DOHH2 (cell line): ENCODE measurements around the gene RGS3.

ENCODE experiments used
- H3F3A ChIP-seq: fragments of 200-600 bp; sonication (generic), shearing (Covaris generic); 2 replicates; pipeline ENCODE4 v1.6.0; 2016; ENCODE audit warnings: antibody characterized with exemption, mild to moderate bottlenecking; ENCODE audit not compliant: control insufficient read depth, insufficient read depth
- H3K27ac ChIP-seq: fragments of 200-600 bp; sonication (generic); 2 replicates; pipeline ENCODE4 v1.5.1; 2014; ENCODE audit warnings: low read depth, mild to moderate bottlenecking, low read length, moderate library complexity
- H3K27me3 ChIP-seq: fragments of 200-600 bp; sonication (generic); 2 replicates; pipeline ENCODE4 v1.6.1; 2014; ENCODE audit warnings: mild to moderate bottlenecking, low read length, mixed read lengths; ENCODE audit not compliant: control insufficient read depth
- H3K36me3 ChIP-seq: fragments of 200-600 bp; sonication (generic); 2 replicates; pipeline ENCODE4 v1.6.1; 2014; ENCODE audit warnings: mild to moderate bottlenecking, low read length, moderate library complexity, mixed read lengths; ENCODE audit not compliant: control insufficient read depth
- H3K4me1 ChIP-seq: fragments of 200-600 bp; sonication (generic); 2 replicates; pipeline ENCODE4 v1.6.1; 2014; ENCODE audit warnings: mild to moderate bottlenecking, low read length, mixed read lengths; ENCODE audit not compliant: control insufficient read depth
- H3K4me2 ChIP-seq: fragments of 200-600 bp; sonication (generic); 2 replicates; pipeline ENCODE4 v1.6.0; 2014; ENCODE audit warnings: mild to moderate bottlenecking, low read length, moderate library complexity
- H3K4me3 ChIP-seq: fragments of 200-600 bp; sonication (generic); 2 replicates; pipeline ENCODE4 v1.5.1; 2014; ENCODE audit warnings: mild to moderate bottlenecking, low read length, mixed read lengths
- H3K79me2 ChIP-seq: fragments of 200-600 bp; sonication (generic); 2 replicates; pipeline ENCODE4 v1.6.1; 2014; ENCODE audit warnings: mild to moderate bottlenecking, low read length, mixed read lengths; ENCODE audit not compliant: control insufficient read depth
- H3K9me2 ChIP-seq: fragments of 200-600 bp; sonication (generic); replicated peaks from 2 replicates; pipeline ENCODE4 v1.6.1; 2014; ENCODE audit warnings: mild to moderate bottlenecking, low read length, mixed read lengths; ENCODE audit not compliant: control insufficient read depth
- H3K9me3 ChIP-seq: fragments of 200-600 bp; sonication (generic); 2 replicates; pipeline ENCODE4 v1.6.1; 2014; ENCODE audit warnings: antibody characterized with exemption, low read length, mixed read lengths; ENCODE audit not compliant: control insufficient read depth, insufficient read depth
- H4K20me1 ChIP-seq: fragments of 200-600 bp; sonication (generic); 2 replicates; pipeline ENCODE4 v1.6.0; 2014; ENCODE audit warnings: low read depth, mild to moderate bottlenecking, antibody characterized with exemption, low read length, moderate library complexity; ENCODE audit not compliant: control insufficient read depth, insufficient read depth
- EZH2phosphoT487 ChIP-seq: fragments of 200-600 bp; sonication (generic); IDR thresholded peaks from 2 replicates; pipeline ENCODE4 v1.6.1; 2017; ENCODE audit warnings: borderline replicate concordance, mild to moderate bottlenecking, antibody characterized with exemption, low read length, moderate library complexity, mixed read lengths
- TF ChIP-seq, protein P1 (sequence below): fragments of 200-600 bp; sonication (generic); IDR thresholded peaks from one replicate; pipeline ENCODE4 v1.5.1; 2014; ENCODE audit warnings: antibody characterized with exemption, mild to moderate bottlenecking, low read depth, low read length; ENCODE audit not compliant: poor library complexity, severe bottlenecking

The RGS3 gene

DNA sequence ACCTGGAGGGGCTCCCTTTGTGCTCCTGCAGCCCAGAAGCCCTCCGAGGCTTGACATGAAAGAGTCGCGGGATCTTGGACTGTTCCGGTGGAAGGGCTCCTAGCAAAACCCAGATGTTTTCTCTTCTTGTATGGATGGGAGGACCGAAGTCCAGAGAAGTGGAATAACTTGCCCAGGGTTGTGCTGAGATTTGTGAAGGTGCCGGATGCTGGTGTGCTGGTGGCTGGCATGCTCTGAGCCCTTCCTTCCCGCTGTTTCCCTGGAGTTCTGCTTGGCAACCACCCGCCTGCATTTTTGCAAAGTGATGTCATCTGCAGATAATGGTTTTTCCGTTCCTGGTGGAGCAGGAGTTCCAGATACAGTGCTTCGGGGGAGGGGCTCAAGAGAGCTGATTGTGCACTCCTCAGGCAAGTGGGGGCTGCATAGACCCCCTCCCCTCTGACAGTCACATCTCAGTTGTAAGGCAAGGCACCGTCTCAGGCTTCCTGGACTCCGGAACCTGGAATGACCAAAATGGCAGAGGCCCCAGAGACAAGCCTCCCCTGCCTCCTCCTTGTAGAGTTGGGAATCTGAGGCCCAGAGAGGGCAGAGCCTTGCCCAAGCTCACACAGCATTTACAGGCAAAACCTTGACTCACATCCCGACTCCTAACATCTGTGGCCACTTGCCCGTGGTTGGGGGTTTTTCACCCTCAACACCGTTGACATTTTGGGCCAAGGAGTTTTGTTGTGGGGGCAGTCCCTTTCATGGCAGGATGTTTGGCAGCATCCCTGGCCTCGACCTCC is 157.0 kb downstream of the RGS3 start:
- no peaks in the 10 kb centered on the region for H4K20me1 ChIP-seq
- H3K4me2 ChIP-seq, result no peak overlapping the region
- TF ChIP-seq EZH2phosphoT487, result no peak
- TF ChIP-seq, protein P1, sequence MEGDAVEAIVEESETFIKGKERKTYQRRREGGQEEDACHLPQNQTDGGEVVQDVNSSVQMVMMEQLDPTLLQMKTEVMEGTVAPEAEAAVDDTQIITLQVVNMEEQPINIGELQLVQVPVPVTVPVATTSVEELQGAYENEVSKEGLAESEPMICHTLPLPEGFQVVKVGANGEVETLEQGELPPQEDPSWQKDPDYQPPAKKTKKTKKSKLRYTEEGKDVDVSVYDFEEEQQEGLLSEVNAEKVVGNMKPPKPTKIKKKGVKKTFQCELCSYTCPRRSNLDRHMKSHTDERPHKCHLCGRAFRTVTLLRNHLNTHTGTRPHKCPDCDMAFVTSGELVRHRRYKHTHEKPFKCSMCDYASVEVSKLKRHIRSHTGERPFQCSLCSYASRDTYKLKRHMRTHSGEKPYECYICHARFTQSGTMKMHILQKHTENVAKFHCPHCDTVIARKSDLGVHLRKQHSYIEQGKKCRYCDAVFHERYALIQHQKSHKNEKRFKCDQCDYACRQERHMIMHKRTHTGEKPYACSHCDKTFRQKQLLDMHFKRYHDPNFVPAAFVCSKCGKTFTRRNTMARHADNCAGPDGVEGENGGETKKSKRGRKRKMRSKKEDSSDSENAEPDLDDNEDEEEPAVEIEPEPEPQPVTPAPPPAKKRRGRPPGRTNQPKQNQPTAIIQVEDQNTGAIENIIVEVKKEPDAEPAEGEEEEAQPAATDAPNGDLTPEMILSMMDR, result no peak
- H3K36me3 ChIP-seq, result no peaks in the 10 kb centered on the region
- no peaks in the 10 kb centered on the region for H3F3A ChIP-seq
- peaks cover 21% of the 10 kb centered on the region for H3K4me1 ChIP-seq
- no peaks in the 10 kb centered on the region for H3K9me3 ChIP-seq
- H3K4me3 ChIP-seq, result no peak overlapping the region
- H3K9me2 ChIP-seq, result no peaks in the 10 kb centered on the region
- no peaks in the 10 kb centered on the region for H3K79me2 ChIP-seq
- H3K27me3 ChIP-seq, result peaks cover 25% of the 10 kb centered on the region
- H3K27ac ChIP-seq, result no peak overlapping the region

DNA sequence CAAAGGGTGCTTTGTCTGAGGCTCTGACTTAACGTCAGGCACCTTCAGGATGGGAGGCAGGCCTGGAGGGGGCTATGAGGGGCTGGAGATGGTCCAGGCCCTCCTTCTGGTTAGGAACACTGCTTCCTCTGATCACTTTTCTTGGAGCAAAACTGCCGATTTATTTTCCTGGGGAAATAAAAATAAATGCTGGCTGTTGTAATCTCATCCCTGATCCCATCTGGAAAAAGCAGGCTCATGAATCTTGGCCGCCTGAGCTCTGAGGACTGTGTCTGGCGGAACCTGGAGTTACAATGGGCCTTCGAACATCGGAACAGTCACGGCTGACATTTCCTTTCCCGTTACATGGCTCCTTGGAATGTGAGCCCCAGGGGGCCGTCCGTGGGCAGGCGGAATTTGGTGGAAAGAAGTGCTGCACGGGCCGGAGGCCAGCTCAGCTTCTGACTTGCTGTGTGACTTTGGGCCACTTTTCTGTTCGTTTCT is 157.8 kb downstream of the RGS3 start:
- H4K20me1 ChIP-seq, result no peaks in the 10 kb centered on the region
- no peaks in the 10 kb centered on the region for H3K79me2 ChIP-seq
- no peak overlapping the region for H3K4me2 ChIP-seq
- TF ChIP-seq, protein P1, result no peak
- no peak for TF ChIP-seq EZH2phosphoT487
- no peak overlapping the region for H3K4me3 ChIP-seq
- no peaks in the 10 kb centered on the region for H3K9me2 ChIP-seq
- H3K27ac ChIP-seq, result no peak overlapping the region
- H3K4me1 ChIP-seq, result peaks cover 21% of the 10 kb centered on the region
- no peaks in the 10 kb centered on the region for H3K9me3 ChIP-seq
- no peaks in the 10 kb centered on the region for H3F3A ChIP-seq
- H3K27me3 ChIP-seq, result peaks cover 25% of the 10 kb centered on the region
- no peaks in the 10 kb centered on the region for H3K36me3 ChIP-seq

DNA sequence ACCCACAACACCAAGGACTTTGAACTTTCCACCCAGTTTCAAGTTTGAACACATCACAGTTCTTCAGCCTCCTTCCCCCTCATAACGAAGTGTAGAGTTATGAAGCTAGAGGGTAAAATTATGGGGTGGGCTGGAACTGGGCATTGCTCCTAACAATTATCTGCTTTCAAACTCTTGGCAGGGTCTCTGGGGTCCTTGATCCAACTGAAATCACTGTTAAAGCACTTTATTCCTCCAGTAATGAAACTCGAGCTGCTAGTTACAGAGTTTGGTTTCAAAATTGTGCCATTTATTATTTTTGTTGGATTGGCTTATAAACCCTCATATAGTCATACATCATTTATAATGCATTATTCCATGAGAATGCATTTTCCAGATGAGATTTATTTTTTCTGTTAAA is 158.5 kb downstream of the RGS3 start:
- peaks cover 25% of the 10 kb centered on the region for H3K27me3 ChIP-seq
- TF ChIP-seq EZH2phosphoT487, result no peak
- TF ChIP-seq, protein P1, result no peak
- H3K36me3 ChIP-seq, result no peaks in the 10 kb centered on the region
- H3K9me3 ChIP-seq, result no peaks in the 10 kb centered on the region
- no peak overlapping the region for H3K27ac ChIP-seq
- H3K4me3 ChIP-seq, result no peak overlapping the region
- peaks cover 21% of the 10 kb centered on the region for H3K4me1 ChIP-seq
- no peaks in the 10 kb centered on the region for H3K9me2 ChIP-seq
- H3K4me2 ChIP-seq, result no peak overlapping the region
- no peaks in the 10 kb centered on the region for H3K79me2 ChIP-seq
- no peaks in the 10 kb centered on the region for H4K20me1 ChIP-seq
- no peaks in the 10 kb centered on the region for H3F3A ChIP-seq
